Activated T-cell treated with anti-CD3 and anti-CD28 coated beads, Interleukin-2, amount 50 U/mL, for 24 hours (primary cell): Measurements from ENCODE around the gene TLK2.
"Not testable (repeated sequence)": the region's sequence is repeated elsewhere in the genome, so short reads cannot be mapped to it uniquely, and the experiment has no call there.

Source experiments
- DNase-seq: peaks from one replicate; pipeline ENCODE4 v3.0.0-alpha.2; 2020
- H3K27ac Mint-ChIP-seq: 2 replicates; pipeline ENCODE4 v1.8.0; 2020; ENCODE audit warnings: mild to moderate bottlenecking, mixed read lengths
- H3K27me3 Mint-ChIP-seq: 2 replicates; pipeline ENCODE4 v1.8.0; 2020; ENCODE audit warnings: mixed read lengths
- H3K36me3 Mint-ChIP-seq: 2 replicates; pipeline ENCODE4 v1.8.0; 2020; ENCODE audit warnings: low read depth, mixed read lengths
- H3K4me1 Mint-ChIP-seq: 2 replicates; pipeline ENCODE4 v1.8.0; 2020; ENCODE audit warnings: low read depth, mixed read lengths
- H3K4me3 Mint-ChIP-seq: 2 replicates; pipeline ENCODE4 v1.8.0; 2020; ENCODE audit warnings: mild to moderate bottlenecking, moderate library complexity, mixed read lengths
- H3K9me3 Mint-ChIP-seq: 2 replicates; pipeline ENCODE4 v1.8.0; 2020; ENCODE audit warnings: mixed read lengths

The TLK2 gene

GRCh38 chr17:62592341-62593099 lies 113.9 kb downstream of the TLK2 start:
- Mint-ChIP-seq H3K9me3 (no peaks in the 10 kb centered on the region), H3K4me3 (no peak overlapping the region), H3K27me3 (no peaks in the 10 kb centered on the region), H3K4me1 (no peaks in the 10 kb centered on the region), H3K27ac (no peak overlapping the region), H3K36me3 (peaks cover 76% of the 10 kb centered on the region)
- no peak for DNase-seq

DNA sequence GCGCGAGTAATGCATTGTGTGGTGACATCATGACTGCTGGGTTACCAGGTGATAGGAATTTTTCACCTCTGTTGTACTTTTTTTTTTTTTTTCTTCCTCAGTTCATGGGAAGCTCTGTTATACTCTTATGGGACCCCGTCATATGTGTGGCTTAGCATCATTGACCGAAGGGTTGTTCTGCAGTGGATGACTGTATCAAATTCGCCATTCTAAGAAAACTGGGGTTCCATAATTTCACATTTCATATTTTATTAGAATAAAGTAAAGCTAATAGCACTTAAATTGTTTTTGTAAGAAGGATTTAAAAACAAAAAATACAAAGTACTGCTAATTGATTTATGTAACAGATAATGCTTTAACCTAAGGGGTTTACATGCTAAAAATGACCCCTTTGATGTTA lies 116.9 kb downstream of the TLK2 start:
- peaks cover 84% of the 10 kb centered on the region for H3K36me3 Mint-ChIP-seq
- H3K27ac Mint-ChIP-seq, result no peak overlapping the region
- DNase-seq, result no peak
- H3K9me3 Mint-ChIP-seq, result no peaks in the 10 kb centered on the region
- no peak overlapping the region for H3K4me3 Mint-ChIP-seq
- H3K4me1 Mint-ChIP-seq, result no peaks in the 10 kb centered on the region
- no peaks in the 10 kb centered on the region for H3K27me3 Mint-ChIP-seq

GRCh38 chr17:62596662-62597061 lies 118.0 kb downstream of the TLK2 start:
- Mint-ChIP-seq H3K36me3 (peaks cover 86% of the 10 kb centered on the region), H3K27me3 (no peaks in the 10 kb centered on the region), H3K27ac (no peak overlapping the region), H3K4me1 (peaks cover 6% of the 10 kb centered on the region), H3K9me3 (no peaks in the 10 kb centered on the region), H3K4me3 (no peak overlapping the region)
- DNase-seq, result no peak

GRCh38 chr17:62597150-62597549 lies 118.5 kb downstream of the TLK2 start:
- H3K4me1 Mint-ChIP-seq, result peaks cover 6% of the 10 kb centered on the region
- no peaks in the 10 kb centered on the region for H3K27me3 Mint-ChIP-seq
- H3K9me3 Mint-ChIP-seq, result no peaks in the 10 kb centered on the region
- H3K4me3 Mint-ChIP-seq, result no peak overlapping the region
- H3K27ac Mint-ChIP-seq, result no peak overlapping the region
- peaks cover 89% of the 10 kb centered on the region for H3K36me3 Mint-ChIP-seq
- DNase-seq, result no peak

- Mint-ChIP-seq H3K27ac (no peak overlapping the region), H3K9me3 (no peaks in the 10 kb centered on the region), H3K27me3 (no peaks in the 10 kb centered on the region), H3K4me1 (peaks cover 6% of the 10 kb centered on the region), H3K4me3 (no peak overlapping the region), H3K36me3 (peaks cover 89% of the 10 kb centered on the region)
- no peak for DNase-seq
Measured at GRCh38 chr17:62597920-62598319, 119.3 kb downstream of the TLK2 start.

DNA sequence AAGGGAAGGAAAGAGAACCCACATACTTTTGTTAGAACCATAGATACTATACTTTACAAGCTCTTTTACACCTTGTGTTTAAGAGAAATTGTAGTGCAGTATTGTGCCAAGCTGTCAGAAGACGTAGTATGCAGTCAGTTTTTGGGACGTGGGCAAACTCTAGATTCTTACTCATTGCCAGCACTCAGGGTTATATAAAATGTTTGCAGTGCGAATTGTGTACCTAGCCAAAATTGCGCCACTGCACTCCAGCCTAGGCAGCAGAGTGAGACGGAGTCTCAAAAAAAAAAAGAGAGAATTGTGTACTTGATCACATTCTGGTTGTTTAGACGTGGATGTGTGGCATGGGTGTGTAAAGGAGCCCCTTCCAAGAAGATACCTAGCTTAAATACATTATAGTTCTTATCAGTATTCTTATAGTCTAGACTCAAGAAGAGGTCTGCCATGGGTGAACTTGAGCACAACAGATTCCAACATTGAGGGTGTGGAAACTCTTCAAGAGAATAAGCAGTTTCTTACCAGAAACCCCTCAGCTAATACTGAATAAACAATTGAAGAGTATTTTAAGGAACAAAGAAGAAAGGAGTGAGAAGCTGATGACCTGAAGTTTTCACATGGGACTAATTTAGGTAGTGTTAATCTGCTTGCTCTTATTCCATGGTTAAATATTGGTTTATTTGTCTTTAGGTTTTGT lies 121.5 kb downstream of the TLK2 start:
- no peak for DNase-seq
- Mint-ChIP-seq H3K9me3 (no peaks in the 10 kb centered on the region), H3K4me1 (peaks cover 6% of the 10 kb centered on the region), H3K27me3 (no peaks in the 10 kb centered on the region), H3K36me3 (peaks cover 87% of the 10 kb centered on the region), H3K27ac (no peak overlapping the region), H3K4me3 (no peak overlapping the region)

- no peaks in the 10 kb centered on the region for H3K27me3 Mint-ChIP-seq
- no peak overlapping the region for H3K4me3 Mint-ChIP-seq
- no peak for DNase-seq
- H3K27ac Mint-ChIP-seq, result no peak overlapping the region
- no peaks in the 10 kb centered on the region for H3K9me3 Mint-ChIP-seq
- peaks cover 6% of the 10 kb centered on the region for H3K4me1 Mint-ChIP-seq
- peaks cover 80% of the 10 kb centered on the region for H3K36me3 Mint-ChIP-seq
Measured at GRCh38 chr17:62600805-62601204, 122.2 kb downstream of the TLK2 start.

DNA sequence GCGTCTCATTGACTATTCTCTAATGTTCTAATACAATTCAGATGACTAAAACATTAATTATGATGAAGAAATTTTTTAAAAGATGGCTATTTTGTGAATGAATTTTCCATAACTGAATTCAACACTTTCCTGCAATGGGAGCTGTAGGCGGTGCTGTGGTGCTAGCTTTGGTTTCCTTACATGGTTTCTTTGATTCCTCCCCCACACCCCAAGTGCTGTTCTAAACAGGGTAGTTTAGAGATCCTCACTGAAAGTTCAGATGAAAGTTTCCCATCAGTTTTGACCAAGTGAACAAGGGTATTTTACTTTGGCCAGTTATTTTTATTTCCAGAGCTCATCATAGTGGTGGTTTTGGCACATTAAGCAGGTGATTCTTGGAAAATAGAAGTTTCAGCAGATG lies 122.8 kb downstream of the TLK2 start:
- Mint-ChIP-seq H3K4me1 (peaks cover 6% of the 10 kb centered on the region), H3K27ac (peak overlapping the region; percentile 20), H3K36me3 (peaks cover 80% of the 10 kb centered on the region), H3K27me3 (no peaks in the 10 kb centered on the region), H3K9me3 (no peaks in the 10 kb centered on the region), H3K4me3 (no peak overlapping the region)
- no peak for DNase-seq

DNA sequence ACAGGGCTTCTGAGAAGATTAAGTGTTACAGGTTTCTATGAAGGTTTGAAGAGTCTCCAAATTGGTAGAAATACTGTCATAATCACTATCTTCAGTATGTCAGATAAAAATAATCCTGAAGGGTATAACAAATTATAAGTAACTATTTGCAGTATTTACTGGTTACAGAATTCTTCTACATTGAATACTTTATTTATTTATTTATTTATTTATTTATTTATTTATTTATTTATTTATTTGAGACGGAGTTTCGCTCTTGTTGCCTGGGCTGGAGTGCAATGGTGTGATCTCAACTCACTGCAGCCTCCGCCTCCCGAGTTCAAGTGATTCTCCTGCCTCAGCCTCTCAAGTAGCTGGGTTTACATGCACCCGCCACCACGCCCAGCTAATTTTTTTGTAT lies 125.2 kb downstream of the TLK2 start:
- H3K4me1 Mint-ChIP-seq, DNase-seq, H3K4me3 Mint-ChIP-seq, H3K27me3 Mint-ChIP-seq, H3K9me3 Mint-ChIP-seq, H3K27ac Mint-ChIP-seq: not testable (repeated sequence)
- peaks cover 80% of the 10 kb centered on the region for H3K36me3 Mint-ChIP-seq

DNA sequence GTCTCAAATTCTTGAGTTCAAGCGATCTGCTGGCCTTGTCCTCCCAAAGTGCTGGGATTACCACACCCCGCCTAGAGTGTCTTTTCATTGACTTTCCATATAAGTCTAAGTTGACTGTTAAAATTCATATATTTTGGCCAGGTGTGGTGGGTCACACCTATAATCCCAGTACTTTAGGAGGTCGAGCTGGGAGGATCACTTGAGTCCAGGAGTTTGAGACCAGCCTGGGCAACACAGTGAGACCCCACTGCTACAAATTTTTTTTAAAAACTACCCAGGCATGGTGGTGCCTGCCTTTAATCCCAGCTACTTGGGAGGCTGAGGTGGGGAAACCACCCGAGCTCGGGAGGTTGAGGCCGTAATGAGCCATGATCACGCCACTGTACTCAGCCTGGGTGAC lies 127.0 kb downstream of the TLK2 start:
- Mint-ChIP-seq H3K36me3 (peaks cover 81% of the 10 kb centered on the region), H3K9me3 (no peaks in the 10 kb centered on the region), H3K4me1 (peaks cover 10% of the 10 kb centered on the region), H3K27me3 (no peaks in the 10 kb centered on the region), H3K4me3 (no peak overlapping the region), H3K27ac (no peak overlapping the region)
- DNase-seq, result no peak

- Mint-ChIP-seq H3K4me1 (peaks cover 16% of the 10 kb centered on the region), H3K27me3 (no peaks in the 10 kb centered on the region), H3K27ac (peak overlapping the region; percentile 55), H3K4me3 (no peak overlapping the region), H3K9me3 (no peaks in the 10 kb centered on the region), H3K36me3 (peaks cover 91% of the 10 kb centered on the region)
- no peak for DNase-seq
Measured at GRCh38 chr17:62611292-62611691, 132.7 kb downstream of the TLK2 start.

DNA sequence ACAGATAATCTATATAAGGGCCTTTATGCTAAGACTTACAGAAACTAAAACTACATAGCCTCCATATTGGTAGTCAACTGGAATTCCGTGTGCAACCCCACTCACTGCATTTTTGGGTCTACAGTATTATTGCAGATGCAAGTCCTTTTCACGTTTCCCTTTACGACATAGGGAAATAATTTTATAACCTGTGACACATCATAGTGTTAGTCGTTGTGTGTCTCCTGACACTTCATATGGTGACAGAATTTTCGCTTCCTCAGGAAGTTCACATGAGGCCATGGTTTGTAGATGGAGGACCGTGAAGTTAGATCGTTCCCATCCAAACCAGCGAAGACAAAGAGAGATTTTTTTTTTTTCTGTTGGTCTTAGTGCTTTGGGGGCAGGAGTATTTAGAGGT lies 133.1 kb downstream of the TLK2 start:
- peaks cover 16% of the 10 kb centered on the region for H3K4me1 Mint-ChIP-seq
- H3K27ac Mint-ChIP-seq, result no peak overlapping the region
- H3K9me3 Mint-ChIP-seq, result no peaks in the 10 kb centered on the region
- no peak for DNase-seq
- H3K27me3 Mint-ChIP-seq, result no peaks in the 10 kb centered on the region
- no peak overlapping the region for H3K4me3 Mint-ChIP-seq
- peaks cover 88% of the 10 kb centered on the region for H3K36me3 Mint-ChIP-seq

DNA sequence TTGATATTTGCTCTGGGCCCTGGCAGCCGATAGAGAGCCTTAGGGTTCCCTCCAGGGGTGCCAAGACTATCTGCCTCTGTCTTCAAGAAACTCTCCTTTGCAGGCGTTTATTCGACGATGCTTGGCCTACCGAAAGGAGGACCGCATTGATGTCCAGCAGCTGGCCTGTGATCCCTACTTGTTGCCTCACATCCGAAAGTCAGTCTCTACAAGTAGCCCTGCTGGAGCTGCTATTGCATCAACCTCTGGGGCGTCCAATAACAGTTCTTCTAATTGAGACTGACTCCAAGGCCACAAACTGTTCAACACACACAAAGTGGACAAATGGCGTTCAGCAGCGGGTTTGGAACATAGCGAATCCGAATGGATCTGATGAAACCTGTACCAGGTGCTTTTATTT lies 133.7 kb downstream of the TLK2 start:
- not testable (repeated sequence) for H3K9me3 Mint-ChIP-seq, H3K27ac Mint-ChIP-seq, H3K27me3 Mint-ChIP-seq, H3K4me3 Mint-ChIP-seq, DNase-seq
- H3K4me1 Mint-ChIP-seq, result peaks cover 16% of the 10 kb centered on the region
- peaks cover 82% of the 10 kb centered on the region for H3K36me3 Mint-ChIP-seq

DNA sequence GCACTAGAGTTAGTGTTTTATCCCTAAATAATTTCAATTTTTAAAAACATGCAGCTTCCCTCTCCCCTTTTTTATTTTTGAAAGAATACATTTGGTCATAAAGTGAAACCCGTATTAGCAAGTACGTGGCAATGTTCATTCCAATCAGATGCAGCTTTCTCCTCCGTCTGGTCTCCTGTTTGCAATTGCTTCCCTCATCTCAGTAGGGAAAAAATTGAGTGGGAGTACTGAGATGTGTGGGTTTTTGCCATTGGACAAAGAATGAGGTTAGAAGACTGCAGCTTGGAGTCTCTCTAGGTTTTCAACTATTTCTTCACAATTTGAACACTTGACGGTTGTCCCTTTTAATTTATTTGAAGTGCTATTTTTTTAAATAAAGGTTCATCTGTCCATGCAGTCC lies 134.5 kb downstream of the TLK2 start:
- not testable (repeated sequence) for H3K27me3 Mint-ChIP-seq, H3K27ac Mint-ChIP-seq, H3K9me3 Mint-ChIP-seq, DNase-seq, H3K4me3 Mint-ChIP-seq
- Mint-ChIP-seq H3K4me1 (peaks cover 16% of the 10 kb centered on the region), H3K36me3 (peaks cover 77% of the 10 kb centered on the region)

GRCh38 chr17:62614142-62614541 lies 135.5 kb downstream of the TLK2 start:
- Mint-ChIP-seq H3K9me3 (no peaks in the 10 kb centered on the region), H3K27me3 (no peaks in the 10 kb centered on the region), H3K27ac (no peak overlapping the region), H3K4me1 (peaks cover 16% of the 10 kb centered on the region), H3K4me3 (no peak overlapping the region), H3K36me3 (peaks cover 67% of the 10 kb centered on the region)
- DNase-seq, result no peak
